HG03520 (cell line): ENCODE measurements around the gene EYA2.
"Not testable (repeated sequence)": the region's sequence is repeated elsewhere in the genome, so short reads cannot be mapped to it uniquely, and the experiment has no call there.

Experiments
- ATAC-seq: cut with Tn5 transposase; IDR thresholded peaks from one replicate; pipeline ENCODE4 v1.9.1; 2021; ENCODE audit warnings: mild to moderate bottlenecking, moderate library complexity; ENCODE audit not compliant: unreplicated experiment

Gene EYA2

GRCh38 chr20:46929902-46930301 lies 35.3 kb downstream of the EYA2 start:
- no peak for ATAC-seq

GRCh38 chr20:46930640-46931339 lies 36.1 kb downstream of the EYA2 start:
- no peak for ATAC-seq

GRCh38 chr20:46931699-46932098 lies 37.1 kb downstream of the EYA2 start:
- ATAC-seq: no peak

- not testable (repeated sequence) for ATAC-seq
Observed at GRCh38 chr20:46932439-46932838, 37.8 kb downstream of the EYA2 start.

GRCh38 chr20:46933150-46933549 lies 38.5 kb downstream of the EYA2 start:
- no peak for ATAC-seq

- ATAC-seq: no peak
Observed at GRCh38 chr20:46934746-46935287, 40.2 kb downstream of the EYA2 start.

- ATAC-seq: no peak
Observed at GRCh38 chr20:46935394-46936017, 40.9 kb downstream of the EYA2 start.

GRCh38 chr20:46936415-46937156 lies 41.9 kb downstream of the EYA2 start:
- ATAC-seq: no peak

- ATAC-seq: no peak
Observed at GRCh38 chr20:46937157-46937523, 42.5 kb downstream of the EYA2 start.

- ATAC-seq: no peak
Observed at GRCh38 chr20:46937533-46938226, 43.0 kb downstream of the EYA2 start.

GRCh38 chr20:46938434-46938833 lies 43.8 kb downstream of the EYA2 start:
- no peak for ATAC-seq

- ATAC-seq: no peak
Observed at GRCh38 chr20:46939031-46939965, 44.7 kb downstream of the EYA2 start.

- ATAC-seq: no peak
Observed at GRCh38 chr20:46940616-46941015, 46.0 kb downstream of the EYA2 start.

- ATAC-seq: no peak
Observed at GRCh38 chr20:46941404-46941803, 46.8 kb downstream of the EYA2 start.

- ATAC-seq: no peak
Observed at GRCh38 chr20:46943861-46944591, 49.4 kb downstream of the EYA2 start.

- no peak for ATAC-seq
Observed at GRCh38 chr20:46945465-46945864, 50.8 kb downstream of the EYA2 start.

GRCh38 chr20:46946181-46946624 lies 51.6 kb downstream of the EYA2 start:
- no peak for ATAC-seq

GRCh38 chr20:46946796-46947195 lies 52.2 kb downstream of the EYA2 start:
- no peak for ATAC-seq

- no peak for ATAC-seq
Observed at GRCh38 chr20:46948081-46948480, 53.4 kb downstream of the EYA2 start.
